IPS DF 6.9 (cell line): ENCODE measurements around the gene NOX1.

Source experiments
- DNase-seq: peaks from one replicate; pipeline ENCODE4 v3.0.0-alpha.2; 2013; ENCODE audit warnings: low read depth, low spot score
- H3K27ac ChIP-seq: one replicate; pipeline ENCODE4 v1.5.1; 2013; ENCODE audit warnings: low read length, control low read depth
- H3K27me3 ChIP-seq: 2 replicates; pipeline ENCODE4 v1.6.1; 2013; ENCODE audit warnings: mild to moderate bottlenecking, low read length; ENCODE audit not compliant: control insufficient read depth, insufficient read depth
- H3K36me3 ChIP-seq: 2 replicates; pipeline ENCODE4 v1.6.1; 2013; ENCODE audit warnings: low read length; ENCODE audit not compliant: control insufficient read depth, insufficient read depth
- H3K4me1 ChIP-seq: 2 replicates; pipeline ENCODE4 v1.6.1; 2013; ENCODE audit warnings: low read length; ENCODE audit not compliant: control insufficient read depth, insufficient read depth
- H3K4me3 ChIP-seq: 2 replicates; pipeline ENCODE4 v1.5.1; 2013; ENCODE audit warnings: mild to moderate bottlenecking, low read length
- H3K9me3 ChIP-seq: 2 replicates; pipeline ENCODE4 v1.6.1; 2013; ENCODE audit warnings: low read length, inconsistent platforms; ENCODE audit not compliant: control insufficient read depth, insufficient read depth
- WGBS: extraction: QIAGEN DNeasy Blood & Tissue Kit; methylation state at CpG from one replicate; pipeline ENCODE4 v1.1.7; 2013; ENCODE audit warnings: mixed read lengths, missing lambda C conversion rate; ENCODE audit not compliant: insufficient read length, insufficient coverage; 5-methylcytosine and 5-hydroxymethylcytosine counted together

The NOX1 gene

DNA sequence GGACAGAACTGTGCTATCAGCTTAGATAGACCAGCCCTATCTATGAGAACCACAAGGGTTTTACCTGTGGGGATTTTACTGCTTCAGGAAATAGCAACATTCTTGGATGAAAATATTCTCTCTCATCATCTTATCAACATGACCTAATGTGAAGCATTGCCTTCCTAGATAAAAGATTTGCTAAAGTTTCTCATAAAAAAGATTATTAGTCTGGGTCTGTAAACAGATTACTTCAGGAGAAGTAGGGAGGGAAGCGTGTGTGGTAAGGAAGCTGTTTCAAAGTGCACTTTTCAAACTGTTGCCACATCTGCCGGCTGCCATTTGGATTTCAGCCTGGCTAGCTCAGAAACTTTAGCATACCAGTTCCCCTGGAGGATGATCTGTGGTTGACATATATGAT lies at the start of gene NOX1:
Gene NOX1 (minus strand): TSS at position 35 of the 400 bp plus-strand sequence. CDS start 220 bp downstream, outside the sequence.
- no peaks in the 10 kb centered on the region for H3K9me3 ChIP-seq
- no peak for DNase-seq
- no CpG with 5 or more reads among the region's 2 CpGs for WGBS
- H3K4me3 ChIP-seq, result no peak within 1 kb of the TSS
- no peaks in the 10 kb centered on the region for H3K4me1 ChIP-seq
- H3K27me3 ChIP-seq, result no peaks in the 10 kb centered on the region
- no peaks in the 10 kb centered on the region for H3K36me3 ChIP-seq
- H3K27ac ChIP-seq, result no peak within 1 kb of the TSS

GRCh38 chrX:100915562-100915961 lies 41.4 kb upstream of the NOX1 start:
- Histone ChIP-seq H3K4me1 (no peaks in the 10 kb centered on the region), H3K4me3 (no peak overlapping the region), H3K27ac (no peak overlapping the region), H3K9me3 (no peaks in the 10 kb centered on the region), H3K36me3 (no peaks in the 10 kb centered on the region), H3K27me3 (no peaks in the 10 kb centered on the region)
- no CpG with 5 or more reads among the region's 2 CpGs for WGBS
- no peak for DNase-seq

GRCh38 chrX:100913111-100913510 lies 39.0 kb upstream of the NOX1 start:
- no peak for DNase-seq
- no peaks in the 10 kb centered on the region for H3K36me3 ChIP-seq
- no peaks in the 10 kb centered on the region for H3K27me3 ChIP-seq
- H3K27ac ChIP-seq, result no peak overlapping the region
- no peaks in the 10 kb centered on the region for H3K4me1 ChIP-seq
- H3K4me3 ChIP-seq, result no peak overlapping the region
- H3K9me3 ChIP-seq, result no peaks in the 10 kb centered on the region
- WGBS, result no CpG with 5 or more reads among the region's 3 CpGs

DNA sequence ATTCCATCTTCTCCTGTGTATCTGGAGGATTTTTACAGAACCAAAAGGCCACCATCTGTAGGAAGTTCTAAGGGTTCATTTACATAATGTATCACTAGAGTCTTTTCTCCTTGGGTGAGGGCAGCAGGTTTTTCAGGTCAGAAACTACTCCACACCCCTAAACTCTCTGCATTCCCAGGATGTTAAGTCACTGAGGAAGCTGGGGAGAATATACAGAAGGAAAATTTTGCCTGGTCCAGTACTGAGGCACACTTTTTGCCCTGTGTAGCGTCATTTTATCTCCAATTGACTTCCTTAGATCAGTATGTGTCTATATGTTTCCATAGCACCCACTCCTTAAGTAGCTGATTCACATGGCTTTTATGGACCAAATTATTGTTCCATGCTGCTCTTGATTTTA lies 37.6 kb upstream of the NOX1 start:
- H3K27me3 ChIP-seq, result no peaks in the 10 kb centered on the region
- H3K36me3 ChIP-seq, result no peaks in the 10 kb centered on the region
- no peak overlapping the region for H3K4me3 ChIP-seq
- H3K4me1 ChIP-seq, result no peaks in the 10 kb centered on the region
- DNase-seq, result no peak
- no peak overlapping the region for H3K27ac ChIP-seq
- WGBS, result no CpG with 5 or more reads among the region's 1 CpG
- no peaks in the 10 kb centered on the region for H3K9me3 ChIP-seq

GRCh38 chrX:100905620-100906019 lies 31.5 kb upstream of the NOX1 start:
- Histone ChIP-seq H3K4me1 (no peaks in the 10 kb centered on the region), H3K4me3 (no peak overlapping the region), H3K9me3 (no peaks in the 10 kb centered on the region), H3K36me3 (no peaks in the 10 kb centered on the region), H3K27ac (no peak overlapping the region), H3K27me3 (no peaks in the 10 kb centered on the region)
- DNase-seq, result no peak

- H3K4me3 ChIP-seq, result no peak overlapping the region
- no peaks in the 10 kb centered on the region for H3K27me3 ChIP-seq
- H3K27ac ChIP-seq, result no peak overlapping the region
- no peak for DNase-seq
- H3K36me3 ChIP-seq, result no peaks in the 10 kb centered on the region
- WGBS, result no CpG with 5 or more reads among the region's 2 CpGs
- no peaks in the 10 kb centered on the region for H3K9me3 ChIP-seq
- H3K4me1 ChIP-seq, result no peaks in the 10 kb centered on the region
Observed at GRCh38 chrX:100904433-100904832, 30.3 kb upstream of the NOX1 start.

DNA sequence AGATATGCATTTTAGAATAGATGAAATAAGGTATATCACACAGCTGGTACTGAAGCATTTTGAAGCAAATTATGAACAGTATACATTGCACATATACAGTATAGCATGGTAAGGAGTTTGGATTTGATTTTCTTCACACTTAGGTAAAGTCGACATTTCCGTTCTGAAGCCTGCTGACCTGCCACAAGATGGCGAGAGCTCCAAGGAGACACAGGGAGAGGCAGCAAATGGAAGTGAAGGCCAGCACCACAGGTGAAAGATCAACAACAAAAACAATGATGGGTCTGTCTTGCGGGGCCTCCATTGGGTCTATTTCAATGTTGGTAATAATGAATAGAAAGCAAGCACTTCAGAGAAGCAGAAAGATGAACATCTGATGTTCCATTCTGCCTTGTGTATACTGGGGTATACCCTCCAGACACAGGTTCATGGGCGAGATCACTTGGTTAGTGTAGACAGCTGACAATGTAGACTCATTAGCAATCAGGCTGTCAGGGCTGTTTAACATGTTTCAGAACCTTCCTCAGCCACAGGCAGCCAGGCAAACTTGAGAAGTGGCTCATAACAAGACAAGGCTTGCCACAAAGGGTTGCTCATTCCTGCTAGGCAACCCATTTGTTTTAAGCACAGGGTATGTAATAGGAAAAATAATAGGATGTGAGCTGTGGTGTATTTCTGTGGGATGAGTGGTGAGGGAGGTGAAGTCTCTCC lies 21.4 kb upstream of the NOX1 start:
- no peaks in the 10 kb centered on the region for H3K27me3 ChIP-seq
- peak; percentile 11 for DNase-seq
- H3K4me1 ChIP-seq, result no peaks in the 10 kb centered on the region; the same call in 1 of the 2 replicates
- H3K9me3 ChIP-seq, result no peaks in the 10 kb centered on the region
- no peaks in the 10 kb centered on the region for H3K36me3 ChIP-seq
- H3K4me3 ChIP-seq, result no peak overlapping the region
- no CpG with 5 or more reads among the region's 5 CpGs for whole genome bisulfite sequencing
- no peak overlapping the region for H3K27ac ChIP-seq

DNA sequence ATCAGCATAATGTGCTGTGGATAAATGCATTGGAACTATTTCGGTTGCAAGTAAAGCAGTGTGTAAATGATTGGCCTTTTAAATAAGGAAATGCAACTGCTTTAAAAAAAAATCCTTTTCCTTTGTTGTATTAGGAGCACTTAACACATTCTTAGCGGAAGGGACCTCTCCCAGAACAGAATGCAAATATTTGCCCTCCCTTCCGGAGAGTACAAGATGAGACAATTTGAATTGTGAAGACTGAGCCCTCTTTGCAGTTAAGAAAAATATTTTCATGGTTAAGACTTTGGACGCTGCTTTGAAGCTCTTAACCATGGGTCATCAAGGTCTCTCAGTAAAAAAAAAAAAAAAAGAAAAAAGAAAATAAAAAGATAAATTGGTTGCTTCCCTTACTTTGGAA lies 9.5 kb upstream of the NOX1 start:
- no peaks in the 10 kb centered on the region for H3K36me3 ChIP-seq
- no peaks in the 10 kb centered on the region for H3K9me3 ChIP-seq
- no peak overlapping the region for H3K27ac ChIP-seq
- H3K4me3 ChIP-seq, result no peak overlapping the region
- no CpG with 5 or more reads among the region's 4 CpGs for WGBS
- no peaks in the 10 kb centered on the region for H3K27me3 ChIP-seq
- H3K4me1 ChIP-seq, result no peaks in the 10 kb centered on the region
- no peak for DNase-seq

- no peak overlapping the region for H3K4me3 ChIP-seq
- H3K27ac ChIP-seq, result no peak overlapping the region
- WGBS, result no CpG with 5 or more reads among the region's 2 CpGs
- no peaks in the 10 kb centered on the region for H3K9me3 ChIP-seq
- no peak for DNase-seq
- H3K36me3 ChIP-seq, result no peaks in the 10 kb centered on the region
- H3K27me3 ChIP-seq, result no peaks in the 10 kb centered on the region
- no peaks in the 10 kb centered on the region for H3K4me1 ChIP-seq
Observed at GRCh38 chrX:100880368-100880767, 6.2 kb upstream of the NOX1 start.

DNA sequence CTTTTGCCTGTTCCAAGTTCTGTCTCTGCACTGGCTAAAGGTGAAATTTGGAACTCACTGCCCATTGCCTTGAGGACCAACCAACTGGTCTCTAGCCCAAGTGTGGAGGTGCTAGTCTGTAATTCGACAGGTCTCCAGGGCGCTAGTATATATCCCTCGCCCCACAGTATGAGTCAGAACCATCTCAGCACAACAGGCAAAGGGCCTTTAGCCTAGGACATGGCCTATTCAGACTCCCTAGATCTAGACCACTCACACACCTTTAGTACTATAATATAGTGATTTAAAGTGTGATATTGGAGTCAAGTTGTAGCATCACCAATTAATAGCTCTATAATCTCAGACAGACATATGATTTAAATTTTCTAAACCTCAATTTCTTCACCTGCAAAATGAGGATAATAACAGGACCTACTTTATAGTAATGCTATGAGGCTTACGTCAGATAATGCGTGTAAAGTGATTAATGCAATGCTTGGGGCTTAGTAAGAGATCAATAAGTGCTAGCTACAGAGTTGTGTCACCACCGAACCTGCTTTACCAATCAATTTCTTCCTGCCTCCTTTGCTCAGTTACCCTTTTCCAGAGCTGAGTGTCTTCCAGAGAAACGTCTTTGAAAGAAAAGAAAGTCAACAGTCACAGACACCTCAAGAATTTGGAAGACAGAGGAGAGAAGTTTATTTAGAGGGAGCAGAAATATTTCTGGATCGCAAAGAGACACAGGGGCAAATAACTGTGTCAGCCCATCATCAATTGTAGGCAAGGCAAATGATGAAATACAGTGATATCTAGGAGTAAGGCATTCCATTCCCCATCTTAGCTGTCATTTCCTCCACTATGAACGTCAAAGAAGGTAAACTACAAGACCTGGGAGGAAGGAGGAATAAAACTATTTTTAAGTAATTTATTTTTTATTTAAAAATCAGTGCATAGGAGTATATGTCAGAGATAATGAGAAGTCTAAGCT lies 2.3 kb downstream of the NOX1 start:
- DNase-seq, result no peak
- no peaks in the 10 kb centered on the region for H3K9me3 ChIP-seq
- WGBS, result no CpG with 5 or more reads among the region's 9 CpGs
- no peaks in the 10 kb centered on the region for H3K4me1 ChIP-seq
- no peak overlapping the region for H3K4me3 ChIP-seq
- no peaks in the 10 kb centered on the region for H3K27me3 ChIP-seq
- H3K36me3 ChIP-seq, result no peaks in the 10 kb centered on the region
- H3K27ac ChIP-seq, result no peak overlapping the region
